HG02943 (cell line): ENCODE results near the gene TLR9.
"Not testable (repeated sequence)": the region's sequence is repeated elsewhere in the genome, so short reads cannot be mapped to it uniquely, and the experiment has no call there.

ENCODE experiments used
- ATAC-seq: cut with Tn5 transposase; IDR thresholded peaks from one replicate; pipeline ENCODE4 v1.9.1; 2021; ENCODE audit warnings: mild to moderate bottlenecking, low read depth, moderate library complexity; ENCODE audit not compliant: unreplicated experiment

Gene TLR9

GRCh38 chr3:52197499-52197841, 28.0 kb downstream of the TLR9 start:
- ATAC-seq: no peak

DNA sequence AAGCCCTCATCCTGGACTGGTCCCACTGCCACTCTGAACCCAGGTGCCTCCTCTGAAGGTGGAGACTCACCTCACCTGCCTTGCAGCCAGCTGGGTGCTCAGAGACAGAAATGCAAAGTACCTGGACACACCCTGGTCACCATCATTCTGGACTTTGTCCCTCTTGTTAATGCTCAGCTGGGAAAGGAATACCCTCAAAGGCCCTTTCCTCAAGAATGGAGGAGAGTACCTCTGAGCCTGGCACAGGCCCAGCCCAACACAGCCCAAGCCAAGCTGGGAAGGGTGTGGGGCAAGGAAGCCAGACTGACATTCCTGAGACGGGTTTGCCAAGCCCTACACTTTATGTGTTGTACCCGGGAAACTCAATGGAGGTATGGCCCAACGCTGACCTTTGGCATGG, 28.5 kb downstream of the TLR9 start:
- no peak for ATAC-seq

DNA sequence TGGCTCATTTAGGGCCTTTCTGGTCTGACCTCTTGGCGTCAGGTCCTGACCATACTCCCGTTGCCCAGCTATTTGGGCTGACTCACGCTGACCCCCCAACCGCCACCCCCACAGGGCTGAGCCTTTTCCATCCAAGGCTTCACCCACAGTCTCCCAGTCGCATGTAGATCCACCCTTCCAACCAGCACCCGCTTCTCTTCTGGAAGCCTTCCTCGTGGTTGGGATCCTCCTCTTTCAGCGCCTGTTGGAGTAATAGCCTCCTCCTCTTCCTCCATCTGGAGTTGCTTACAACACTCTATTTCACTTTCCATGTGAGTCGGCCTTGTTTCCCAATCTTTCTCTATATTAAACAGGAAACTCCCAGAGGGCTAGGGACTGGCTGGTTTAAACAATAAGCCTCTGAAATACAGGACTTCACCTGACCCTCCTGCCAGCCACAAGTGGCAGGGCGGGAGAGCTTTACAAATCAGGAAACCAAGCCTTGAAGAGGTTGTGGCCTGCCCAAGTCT, 29.6 kb downstream of the TLR9 start:
- ATAC-seq: no peak

DNA sequence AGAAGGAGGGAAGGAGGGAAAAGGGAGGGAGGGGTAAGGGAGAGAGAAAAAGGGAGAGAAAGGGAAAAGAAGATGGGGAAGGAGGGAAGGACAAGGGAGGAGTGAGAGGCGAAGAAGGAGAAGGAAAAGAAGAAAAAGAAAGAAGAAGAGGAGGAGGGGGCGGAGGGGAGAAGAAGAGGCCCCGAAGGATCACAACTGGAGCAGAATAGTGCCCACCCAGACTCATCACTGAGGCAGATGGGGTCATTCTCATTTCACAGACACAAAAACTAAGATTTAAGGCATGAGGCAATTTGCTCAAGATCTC, 30.2 kb downstream of the TLR9 start:
- ATAC-seq: no peak

GRCh38 chr3:52194485-52195290, 30.8 kb downstream of the TLR9 start:
- ATAC-seq: no peak

GRCh38 chr3:52193065-52193464, 32.4 kb downstream of the TLR9 start:
- no peak for ATAC-seq

- no peak for ATAC-seq
These were observed 33.8 kb downstream of the TLR9 start for GRCh38 chr3:52191663-52192062.

- no peak for ATAC-seq
These were observed 35.0 kb downstream of the TLR9 start for GRCh38 chr3:52190294-52191074.

DNA sequence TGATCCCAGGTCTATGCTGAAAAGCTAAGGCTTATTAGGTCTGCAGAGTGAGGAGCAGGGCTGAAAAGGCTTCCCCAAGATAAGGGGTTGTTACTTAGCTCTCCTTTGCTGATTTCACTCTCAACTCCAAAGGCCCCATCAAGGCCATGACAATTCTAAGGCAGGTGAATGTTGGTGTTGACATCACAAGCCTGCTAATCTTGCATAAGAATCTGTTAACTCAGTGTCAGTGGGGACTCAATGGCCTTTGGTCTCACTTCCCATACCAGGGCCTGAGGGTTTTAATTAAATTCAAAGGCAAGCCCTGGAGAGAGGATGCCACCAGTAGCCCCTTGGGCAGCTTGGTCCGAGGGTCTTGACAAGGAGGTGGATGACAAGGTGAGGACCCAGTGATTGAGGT, 36.9 kb downstream of the TLR9 start:
- ATAC-seq: no peak

GRCh38 chr3:52186729-52187128, 38.7 kb downstream of the TLR9 start:
- ATAC-seq: no peak

GRCh38 chr3:52185837-52186236, 39.6 kb downstream of the TLR9 start:
- no peak for ATAC-seq

- ATAC-seq: no peak
These were observed 40.1 kb downstream of the TLR9 start for GRCh38 chr3:52185311-52185710.

DNA sequence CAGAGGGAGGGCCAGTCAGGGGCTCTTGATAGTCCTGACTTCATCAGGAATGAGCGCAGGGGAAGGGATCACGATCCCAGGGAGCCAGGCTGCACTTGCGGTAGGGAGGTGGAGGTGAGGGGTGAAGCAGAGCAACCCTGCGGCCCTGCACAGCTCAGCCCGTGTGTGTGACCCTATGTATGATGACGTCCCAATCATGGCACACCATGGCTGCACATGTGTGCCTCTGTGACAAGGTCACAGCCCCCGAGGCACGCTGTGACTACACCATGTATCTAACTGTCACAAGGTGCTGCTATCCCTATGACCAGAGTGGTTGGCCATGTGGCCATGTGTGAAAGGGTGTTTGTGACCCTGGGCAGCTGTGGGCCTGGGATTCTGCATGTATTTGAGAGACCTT, 40.8 kb downstream of the TLR9 start:
- ATAC-seq: no peak

GRCh38 chr3:52183786-52184445, 41.5 kb downstream of the TLR9 start:
- no peak for ATAC-seq

- no peak for ATAC-seq
These were observed 42.8 kb downstream of the TLR9 start for GRCh38 chr3:52182691-52183090.

DNA sequence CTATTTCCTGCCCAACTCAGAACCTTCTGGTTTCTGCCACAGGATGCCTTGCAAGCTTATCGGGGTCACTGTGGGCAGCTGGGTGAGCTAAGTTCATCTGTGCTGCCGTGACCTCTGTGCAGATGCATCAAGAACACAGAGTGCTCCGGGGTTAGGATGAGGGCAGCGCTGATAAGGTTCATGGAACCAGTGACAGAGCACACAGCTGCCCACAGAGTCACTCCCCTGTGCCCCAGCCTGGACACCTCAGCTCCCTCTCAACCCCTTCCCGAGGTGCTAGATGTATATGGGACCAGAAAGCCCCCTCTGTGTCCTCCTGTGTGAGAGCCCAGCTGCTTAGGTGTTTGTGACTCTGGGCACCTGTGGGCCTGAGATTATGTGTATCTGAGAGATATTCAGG, 43.2 kb downstream of the TLR9 start:
- no peak for ATAC-seq

DNA sequence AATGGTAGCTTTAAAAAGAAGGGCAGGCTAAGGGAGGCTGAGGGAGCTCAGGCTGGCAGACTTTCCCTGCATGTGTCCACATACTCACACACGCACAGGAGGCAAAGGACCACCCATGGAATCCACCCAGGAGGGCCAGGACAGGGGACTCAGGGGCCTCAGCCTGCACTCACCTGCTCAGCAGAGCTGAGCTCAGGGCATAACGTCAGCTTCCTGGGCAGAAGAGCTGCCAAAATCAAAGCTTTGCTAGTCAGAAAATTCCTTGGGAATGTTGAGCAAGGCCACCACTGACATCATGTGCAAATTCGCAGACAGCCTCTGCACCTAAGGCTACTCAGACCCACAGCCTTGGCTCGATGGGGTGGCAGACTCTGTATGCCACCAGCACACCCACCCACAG, 43.9 kb downstream of the TLR9 start:
- no peak for ATAC-seq

DNA sequence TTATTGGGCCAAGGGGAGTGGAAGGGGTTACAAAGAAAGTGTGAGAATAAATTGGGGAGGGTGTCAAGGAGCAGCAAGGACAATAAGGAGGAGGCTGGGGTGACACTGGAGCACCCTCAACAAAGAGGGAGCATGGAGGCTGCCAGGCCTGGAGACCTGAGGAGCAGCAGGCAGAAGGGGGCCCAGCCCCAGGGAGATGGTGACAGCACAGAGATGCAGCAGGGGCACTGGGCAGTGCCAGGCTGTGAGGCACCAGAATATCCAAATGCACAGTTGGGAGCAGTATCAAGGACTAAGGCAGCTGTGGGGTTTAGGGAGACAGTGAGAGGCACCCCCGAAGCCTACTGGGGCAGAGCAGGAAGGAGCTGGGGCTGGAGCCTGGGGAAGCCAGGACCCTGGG, 46.9 kb downstream of the TLR9 start:
- ATAC-seq: no peak

DNA sequence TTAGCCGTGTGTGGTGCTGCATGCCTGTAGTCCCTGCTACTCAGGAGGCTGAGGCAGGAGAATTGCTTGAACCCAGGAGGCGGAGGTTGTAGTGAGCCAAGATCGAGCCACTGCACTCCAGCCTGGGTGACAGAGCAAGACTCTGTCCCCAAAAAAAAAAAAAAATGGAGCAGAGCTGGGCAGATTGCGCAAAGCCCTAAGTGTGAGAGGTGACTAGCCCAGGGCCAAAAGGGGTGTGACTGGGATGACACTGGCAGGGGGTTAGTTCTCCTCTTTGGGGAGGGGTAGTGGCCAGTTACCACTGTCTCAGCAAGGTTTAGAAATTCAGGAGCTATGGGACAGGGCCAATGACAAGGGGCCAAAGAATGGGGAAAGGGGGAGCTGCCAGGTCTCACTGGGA, 47.3 kb downstream of the TLR9 start:
- ATAC-seq: not testable (repeated sequence)

- no peak for ATAC-seq
These were observed 47.8 kb downstream of the TLR9 start for GRCh38 chr3:52177701-52178042.

GRCh38 chr3:52176951-52177700, 48.3 kb downstream of the TLR9 start:
- no peak for ATAC-seq
